ENCODE data around the gene CRYGB.
"Not testable (repeated sequence)": the region's sequence is repeated elsewhere in the genome, so short reads cannot be mapped to it uniquely, and the experiment has no call there.

The CRYGB gene

DNA sequence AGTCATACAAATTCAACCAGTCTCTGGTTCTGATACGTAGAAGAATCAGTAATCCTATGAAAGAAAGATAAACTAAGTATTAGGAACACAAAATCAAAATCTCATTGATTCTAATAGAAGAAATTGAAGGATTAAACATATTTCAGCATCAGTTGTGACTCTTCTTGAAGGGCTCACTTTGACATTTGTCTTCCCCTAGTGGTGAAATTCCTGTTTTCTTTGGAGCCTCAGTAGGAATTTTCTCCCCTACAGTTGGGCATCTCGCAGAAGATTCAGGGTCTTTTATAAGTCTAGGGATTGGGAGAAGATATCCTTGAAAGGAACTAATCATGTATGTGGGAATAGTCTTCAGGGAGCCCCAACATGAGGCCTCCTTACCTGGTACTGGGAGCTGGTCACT lies 2.8 kb upstream of the CRYGB start:
- DNase-seq, result no peak

DNA sequence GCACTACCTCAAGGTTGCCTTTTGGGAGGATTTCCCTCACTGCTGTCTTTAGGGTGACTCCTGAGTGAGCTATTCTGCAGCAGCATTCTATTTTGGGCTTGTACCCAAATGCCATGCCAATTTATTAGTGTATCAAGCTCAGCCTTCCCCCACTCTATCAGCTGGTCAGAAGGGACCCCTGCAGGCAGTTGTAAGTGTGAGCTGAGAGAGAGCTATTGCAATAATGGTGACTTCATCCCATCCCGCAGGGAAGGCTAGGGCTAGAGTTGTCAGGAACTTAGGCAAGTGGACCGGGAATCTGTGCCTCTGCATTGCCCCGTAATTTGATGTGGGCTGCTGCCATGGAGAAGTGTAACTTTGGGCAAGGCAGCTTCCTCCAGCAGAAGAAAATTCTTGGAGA lies 1.8 kb upstream of the CRYGB start:
- no peak for DNase-seq

DNA sequence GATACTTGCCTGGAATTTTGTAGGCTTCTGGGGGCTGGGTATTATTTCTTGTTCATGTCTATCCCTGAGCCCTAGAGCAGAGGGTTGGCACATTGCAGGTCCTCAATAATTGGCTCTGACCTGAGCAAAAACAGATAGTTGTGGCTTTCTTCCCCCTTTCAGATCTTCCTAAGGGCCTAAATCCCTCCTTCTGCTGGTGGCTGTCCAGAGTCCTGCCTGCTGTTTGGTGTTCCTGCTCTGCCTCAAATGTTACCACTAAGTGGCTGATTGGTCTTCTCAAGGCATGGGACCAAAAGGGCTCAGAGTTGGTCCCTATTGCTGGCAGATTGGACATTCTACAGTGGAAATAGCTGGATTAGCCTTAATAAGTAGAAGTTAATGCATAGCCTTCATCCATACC lies 1.1 kb upstream of the CRYGB start:
- DNase-seq, result no peak

DNA sequence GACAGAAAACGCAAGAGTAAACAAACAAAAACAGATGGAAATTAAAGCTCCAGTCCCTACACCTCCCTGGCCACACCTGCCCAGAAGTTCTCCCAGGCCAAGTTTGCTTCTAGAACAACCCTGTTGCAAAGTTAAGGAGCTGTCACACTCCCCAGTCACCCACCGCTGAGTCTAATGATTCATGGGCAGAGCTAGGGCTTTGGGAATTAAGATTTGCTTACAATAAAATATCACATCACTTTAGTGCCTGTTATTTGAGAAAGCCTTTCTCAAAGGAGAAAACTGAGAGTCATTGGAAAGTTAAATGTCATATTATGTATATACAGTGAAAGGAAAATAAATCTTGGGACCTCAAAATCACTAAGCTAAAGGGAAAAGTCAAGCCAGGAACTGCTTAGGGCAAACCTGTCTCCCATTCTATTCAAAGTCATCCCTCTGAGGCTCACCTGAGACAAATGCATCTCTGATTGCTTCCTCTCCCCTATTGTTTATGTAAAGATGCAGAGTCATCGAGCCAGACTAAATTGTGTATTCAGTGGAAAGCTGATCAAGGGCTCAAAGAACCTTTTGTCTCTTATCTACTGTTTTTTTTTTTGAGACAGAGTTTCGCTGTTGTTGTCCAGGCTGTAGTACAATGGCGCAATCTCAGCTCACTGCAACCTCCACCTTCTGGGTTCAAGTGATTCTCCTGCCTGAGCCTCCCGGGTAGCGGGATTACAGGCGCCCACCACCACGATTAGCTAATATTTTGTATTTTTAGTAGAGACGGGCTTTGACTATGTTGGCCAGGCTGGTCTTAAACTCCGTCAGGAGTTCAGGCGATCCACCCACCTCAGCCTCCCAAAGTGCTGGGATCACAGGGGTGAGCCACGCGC lies 2.8 kb downstream of the CRYGB start:
- no peak for DNase-seq

- no peak for DNase-seq
Measured at GRCh38 chr2:208142240-208142924, 3.6 kb downstream of the CRYGB start.

DNA sequence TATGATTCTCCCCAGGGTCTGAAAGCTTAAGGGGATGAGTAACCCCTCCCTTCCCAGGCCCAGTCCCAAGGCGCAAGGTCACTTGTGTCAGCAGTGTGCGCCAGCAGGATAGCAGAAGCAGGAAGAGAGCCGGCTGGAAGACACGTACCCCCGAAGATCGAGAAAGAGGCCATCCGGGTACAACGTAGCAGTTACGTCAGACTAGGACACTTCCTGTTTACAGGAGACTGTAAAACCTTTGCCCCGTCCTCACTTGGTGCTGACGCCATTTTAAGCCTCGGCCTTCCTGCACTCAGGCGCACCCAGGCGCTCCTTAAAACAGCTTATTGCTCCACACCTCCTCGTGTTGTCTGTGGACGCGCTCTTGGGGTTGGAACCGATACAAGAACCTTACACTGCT lies 6.5 kb downstream of the CRYGB start:
- DNase-seq, result no peak

GRCh38 chr2:208138334-208138733 lies 7.6 kb downstream of the CRYGB start:
- not testable (repeated sequence) for DNase-seq

DNA sequence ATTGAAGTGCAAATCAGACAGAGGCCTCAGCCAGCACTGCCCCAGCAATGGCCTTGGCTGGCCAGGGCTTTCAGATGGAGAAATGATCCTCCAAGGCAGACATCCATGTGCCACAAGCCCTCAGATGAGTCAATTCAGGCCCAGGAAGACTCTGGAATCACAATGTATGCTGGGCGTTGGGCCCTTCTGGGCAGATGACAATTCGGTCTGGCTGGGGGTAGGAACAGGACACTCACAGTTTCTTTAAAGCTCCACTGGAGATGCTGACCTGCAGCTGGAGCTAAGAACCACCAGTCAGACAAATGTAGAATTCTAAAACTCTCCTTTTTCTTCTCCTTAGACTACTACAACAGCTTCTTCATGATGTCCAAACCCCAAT lies 9.3 kb downstream of the CRYGB start:
- DNase-seq, result no peak

- no peak for DNase-seq
Measured at GRCh38 chr2:208135794-208136715, 9.9 kb downstream of the CRYGB start.

DNA sequence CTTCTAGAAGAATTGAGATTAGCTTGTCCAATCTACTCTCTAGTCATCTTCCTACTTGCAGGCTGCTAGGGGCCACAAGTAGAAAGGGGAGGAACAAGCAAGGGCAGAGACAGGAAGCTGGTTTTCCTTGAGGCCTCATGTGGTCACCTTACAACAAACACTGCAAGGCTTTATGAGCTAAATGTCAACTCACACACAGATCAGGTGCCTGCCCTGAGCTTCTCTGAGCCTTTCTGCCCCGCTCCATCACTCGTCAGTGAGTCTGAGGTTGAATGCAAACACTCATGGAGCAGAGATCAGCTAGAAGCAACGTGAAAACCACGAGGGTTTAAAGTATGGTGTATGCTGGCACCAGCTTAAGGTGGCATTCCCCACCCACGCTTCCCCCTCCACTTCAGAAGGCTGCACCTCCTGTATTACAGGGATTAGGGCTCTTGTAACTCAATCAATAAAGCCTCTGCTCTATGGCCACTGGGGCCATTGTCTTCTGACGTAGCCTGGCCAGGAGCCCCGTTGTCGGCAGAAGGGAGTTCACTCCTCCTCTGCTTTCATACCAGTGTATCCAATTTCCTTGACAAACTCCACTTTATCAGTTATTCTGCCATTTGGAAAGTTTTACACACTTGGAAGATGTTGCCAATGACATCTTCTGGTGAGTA lies 10.9 kb downstream of the CRYGB start:
- no peak for DNase-seq

DNA sequence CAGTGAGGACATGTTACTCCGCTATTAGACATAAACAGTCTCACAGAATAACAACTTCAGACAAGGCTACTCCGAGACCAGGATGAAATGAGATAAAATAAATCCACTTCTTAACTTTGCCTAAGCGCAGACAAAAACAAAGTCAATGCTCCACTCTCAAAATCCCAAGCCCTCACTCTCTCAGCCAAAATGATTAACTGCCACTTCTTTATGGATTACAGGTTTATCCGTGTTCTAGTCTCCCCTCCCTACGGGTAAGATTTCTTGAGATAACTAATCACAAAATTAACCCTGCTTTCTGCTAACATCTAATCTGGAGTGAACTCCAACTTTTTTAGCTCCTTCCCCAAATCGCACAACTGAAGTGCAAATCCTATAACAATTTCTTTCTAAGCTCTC lies 15.2 kb downstream of the CRYGB start:
- no peak for DNase-seq

- DNase-seq, result no peak
Measured at GRCh38 chr2:208129744-208130711, 15.9 kb downstream of the CRYGB start, which contains the start of gene CRYGC. Gene CRYGC, minus strand, starts transcription at chr2:208129828. Its CDS starts 36 bp downstream, at chr2:208129792.

GRCh38 chr2:208128136-208128535 lies 17.8 kb downstream of the CRYGB start:
- no peak for DNase-seq

DNA sequence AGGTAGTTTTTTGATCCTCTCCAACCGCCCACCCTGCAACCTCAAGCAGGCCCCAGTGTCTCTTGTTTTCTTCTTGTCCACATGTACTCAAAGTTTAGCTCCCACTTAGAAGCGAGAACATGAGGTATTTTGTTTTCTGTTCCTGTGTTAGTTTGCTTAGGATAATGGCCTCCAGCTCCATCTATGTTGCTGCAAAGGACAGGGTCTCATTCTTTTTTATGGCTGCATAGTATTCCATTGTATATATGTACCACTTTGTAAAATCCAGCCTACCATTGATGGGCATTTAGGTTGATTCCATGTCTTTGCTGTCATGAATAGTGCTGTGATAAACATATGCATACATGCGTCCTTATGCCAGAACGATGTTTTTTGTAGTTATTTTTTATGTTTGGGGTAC lies 18.9 kb downstream of the CRYGB start:
- DNase-seq, result no peak

GRCh38 chr2:208125251-208125650 lies 20.7 kb downstream of the CRYGB start:
- DNase-seq, result no peak

DNA sequence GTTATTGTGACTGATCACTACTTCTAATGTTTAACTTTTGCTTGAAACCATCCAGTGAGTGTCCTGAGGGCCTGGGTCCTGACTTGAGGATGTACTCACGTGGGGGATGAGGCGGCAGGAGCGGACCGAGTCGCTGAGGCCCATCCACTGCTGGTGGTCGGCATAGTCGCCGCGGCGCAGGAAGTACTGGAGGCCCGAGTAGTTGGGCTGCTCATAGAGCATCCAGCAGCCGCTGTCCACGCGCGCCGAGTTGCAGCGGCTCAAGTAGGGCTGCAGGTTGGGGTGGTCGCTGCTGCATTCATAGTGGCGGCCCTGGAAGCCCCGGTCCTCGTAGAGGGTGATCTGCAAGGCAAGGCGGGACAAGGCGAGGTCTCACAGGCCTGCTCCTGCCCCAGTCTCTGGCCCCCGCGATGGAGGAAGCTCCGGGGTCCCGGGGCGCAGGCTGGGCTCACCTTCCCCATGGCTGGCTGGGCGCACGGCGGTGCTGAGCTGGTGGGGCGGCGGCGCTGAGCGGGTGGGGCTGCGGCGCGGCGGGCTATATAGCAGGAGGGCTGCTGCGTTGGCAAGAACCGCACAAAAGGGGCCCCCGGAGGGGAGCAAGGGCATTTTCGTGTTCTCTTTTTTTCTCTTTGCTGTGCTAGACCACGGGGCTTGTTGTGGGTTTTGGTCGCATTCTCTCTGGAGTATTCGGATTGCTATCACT lies 21.8 kb downstream of the CRYGB start, which contains the start of gene CRYGD:
Gene CRYGD (minus strand): TSS at position 512 of the 703 bp plus-strand sequence. CDS start 51 bp downstream, at position 461.
- DNase-seq, result not testable (repeated sequence)

DNA sequence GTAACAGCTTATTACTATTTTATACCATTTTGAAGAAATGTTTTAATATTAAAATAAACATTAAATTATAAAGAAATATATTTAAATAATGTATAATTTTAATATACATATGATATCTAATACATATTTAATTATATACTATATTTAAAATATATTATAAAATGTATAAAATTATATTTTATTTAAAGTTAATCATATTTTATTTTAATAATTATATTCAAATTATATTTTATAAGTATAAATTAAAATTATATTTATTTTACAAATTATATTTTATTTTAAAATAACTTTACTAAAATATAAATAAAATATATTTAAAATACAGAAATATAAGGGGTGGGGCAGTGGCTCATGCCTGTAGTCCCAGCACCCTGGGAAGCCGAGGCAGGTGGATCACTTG lies 23.7 kb downstream of the CRYGB start:
- no peak for DNase-seq

GRCh38 chr2:208118918-208119317 lies 27.0 kb downstream of the CRYGB start:
- no peak for DNase-seq

- DNase-seq, result not testable (repeated sequence)
Measured at GRCh38 chr2:208117390-208117789, 28.6 kb downstream of the CRYGB start.

- DNase-seq, result no peak
Measured at GRCh38 chr2:208112969-208113368, 33.0 kb downstream of the CRYGB start.

All from CD4-positive, alpha-beta T cell treated with Interferon gamma for 1 hour (primary cell).